Subcutaneous adipose tissue (tissue), 4 donors: ENCODE data around the gene MYO10. TPM values are rescaled to one million over a fixed set of nuclear protein-coding genes. Genes with fewer than 3 reads are reported as not detected.

Experiments
- CTCF ChIP-seq: fragments of 450-650 bp; IDR thresholded peaks from one replicate; pipeline ENCODE4 v1.5.1; 2016; ENCODE audit warnings: low read depth, mild to moderate bottlenecking, control low read depth, antibody characterized with exemption, moderate library complexity
- total RNA-seq, 4 donors: library from RNA; depleted of rRNA; stranded (reverse); fragments of >200 nt; gene quantifications; one replicate each; pipeline ENCODE4 v1.1.0, GENCODE V29; 2016

MYO10 gene
- total RNA-seq, 4 donors from 2014 or later = 7.0 to 33.0 (median 9.3) TPM

GRCh38 chr5:16826379-16827125 is 109.5 kb downstream of the MYO10 start:
- TF ChIP-seq CTCF = no peak

DNA sequence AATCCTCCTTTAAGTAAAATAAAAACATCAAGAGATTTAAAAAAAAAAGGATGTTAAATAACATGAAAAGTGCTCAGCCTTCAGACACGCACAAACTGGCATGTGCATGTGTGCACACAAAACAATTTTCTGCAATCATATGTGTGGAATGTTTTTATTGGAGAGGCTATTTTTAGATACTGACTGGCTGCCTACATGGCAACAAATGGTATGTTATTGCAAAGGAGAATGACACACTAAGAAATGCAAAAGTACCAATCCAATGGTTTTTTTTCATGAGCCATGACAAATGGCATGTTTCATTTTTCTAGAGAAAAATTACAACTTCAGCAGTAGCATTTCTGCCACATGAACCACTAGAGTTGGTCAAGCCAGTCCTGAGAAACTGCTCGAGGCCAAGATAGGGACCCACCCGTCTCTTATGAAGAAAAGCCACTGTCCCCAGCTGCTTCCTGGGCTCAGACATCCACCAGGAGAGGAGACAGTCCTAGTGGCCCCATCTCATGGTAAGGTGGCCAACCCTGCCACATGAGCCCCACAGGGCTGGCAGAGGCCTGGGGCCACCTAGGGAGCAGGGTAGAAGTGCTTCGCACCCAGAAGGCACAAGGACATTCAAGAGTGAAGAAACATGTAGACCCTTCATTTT is 116.4 kb downstream of the MYO10 start:
- no peak for TF ChIP-seq CTCF

GRCh38 chr5:16815432-16815831 is 120.7 kb downstream of the MYO10 start:
- TF ChIP-seq CTCF = no peak

GRCh38 chr5:16812911-16813310 is 123.2 kb downstream of the MYO10 start:
- no peak for TF ChIP-seq CTCF

DNA sequence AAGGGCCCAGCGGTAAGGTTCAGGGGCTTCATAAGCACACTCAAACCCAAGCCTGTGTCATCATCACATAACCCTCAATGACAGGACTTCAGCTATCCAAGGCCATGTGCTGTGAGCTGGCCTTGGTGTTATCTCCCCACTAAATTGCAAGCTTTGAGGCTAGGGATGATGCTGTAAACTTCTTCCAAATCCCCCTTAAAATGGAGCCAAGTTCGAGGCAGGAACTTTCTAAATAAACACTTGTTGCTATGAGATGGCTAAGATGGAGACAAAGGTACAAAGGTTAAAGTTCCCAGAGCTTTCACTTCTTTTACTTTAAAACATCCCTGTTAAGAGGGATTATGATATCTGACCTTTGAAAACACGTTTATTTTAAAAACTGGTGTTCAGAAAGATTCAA is 123.6 kb downstream of the MYO10 start:
- no peak for TF ChIP-seq CTCF

DNA sequence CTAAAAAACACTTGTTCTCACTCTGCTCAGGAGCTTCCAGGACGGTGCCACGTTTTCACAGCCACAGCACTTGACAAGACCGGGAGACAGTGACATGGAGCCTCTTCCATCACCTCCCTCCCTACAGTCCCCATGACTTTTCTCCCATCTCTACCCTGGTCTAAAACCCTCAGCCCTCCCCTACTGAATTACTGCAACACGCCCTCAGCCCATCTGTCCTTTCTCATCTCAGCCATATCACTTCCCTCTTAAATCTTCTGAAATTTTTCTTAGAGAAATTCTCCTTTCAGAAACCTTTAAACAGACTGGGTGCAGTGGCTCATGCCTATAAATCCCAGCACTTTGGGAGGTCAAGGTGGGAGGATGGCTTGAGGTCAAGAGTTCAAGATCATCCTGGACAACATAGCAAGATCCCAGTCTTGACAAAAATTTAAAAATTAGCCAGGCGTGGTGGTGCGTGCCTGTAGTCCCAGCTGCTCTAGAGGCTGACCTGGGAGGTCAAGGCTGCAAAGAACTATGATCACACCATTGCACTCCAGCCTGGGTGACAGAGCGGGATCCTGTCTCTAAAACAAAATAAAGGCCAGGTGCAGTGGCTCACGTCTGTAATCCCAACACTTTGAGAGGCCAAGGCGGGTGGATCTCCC is 125.8 kb downstream of the MYO10 start:
- no peak for TF ChIP-seq CTCF

- no peak for TF ChIP-seq CTCF
Observed at GRCh38 chr5:16809395-16810207, 126.5 kb downstream of the MYO10 start.
